Astrocyte (in vitro differentiated cells and primary cell): Measurements from ENCODE around the gene HOXA4.

ENCODE experiments used
- CTCF ChIP-seq: IDR thresholded peaks from 2 replicates; pipeline ENCODE4 v1.5.1; 2011; ENCODE audit warnings: low read depth, mild to moderate bottlenecking, inconsistent platforms, low read length, moderate library complexity; ENCODE audit not compliant: insufficient read depth
- EZH2 ChIP-seq: IDR thresholded peaks from 2 replicates; pipeline ENCODE4 v1.6.1; 2012; ENCODE audit warnings: mild to moderate bottlenecking, low read length, inconsistent platforms; ENCODE audit not compliant: insufficient read depth

GRCh38 chr7:27101957-27102580 lies 28.5 kb downstream of the HOXA4 start:
- TF ChIP-seq CTCF (no peak), EZH2 (no peak)
